K562 (cell line): ENCODE data around the gene LCN1. TPM values are rescaled to one million over a fixed set of nuclear protein-coding genes. Genes with fewer than 3 reads are reported as not detected.

ENCODE experiments used
- FOXK2 ChIP-seq, 2 experiments: fragments of 450-650 bp; IDR thresholded peaks in 1 of 2; conservative IDR thresholded peaks in 1 of 2; 2 replicates each; pipeline ENCODE4 v1.6.1; 2016; ENCODE audit warnings: low read depth in 2 of 2, mild to moderate bottlenecking in 1 of 2
- ZBTB1 ChIP-seq: sonication (generic); formaldehyde crosslinking; IDR thresholded peaks from 2 replicates; pipeline ENCODE4 v1.8.1; 2023; ENCODE audit warnings: missing genetic modification reagents, low read depth, mild to moderate bottlenecking, borderline replicate concordance
- ZFPM2 ChIP-seq: fragments of 250-450 bp; sonication (Bioruptor Pico); IDR thresholded peaks from 2 replicates; pipeline ENCODE4 v1.5.1; 2022; ENCODE audit warnings: mild to moderate bottlenecking
- ZNF699 ChIP-seq: fragments of 250-450 bp; sonication (Bioruptor Pico); IDR thresholded peaks from 2 replicates; pipeline ENCODE4 v1.8.0; 2021; ENCODE audit warnings: mild to moderate bottlenecking, moderate library complexity; ENCODE audit not compliant: insufficient replicate concordance
- ZNF77 ChIP-seq: fragments of 250-450 bp; sonication (Bioruptor Pico); IDR thresholded peaks from 2 replicates; pipeline ENCODE4 v1.5.0; 2020
- polyA plus RNA-seq, 8 experiments: library from polyadenylated mRNA; depleted of rRNA in 4 of 8; stranded (reverse) in 5 of 8; unstranded in 3 of 8; fragments of >200 nt; fragmentation: Nextera tagmentation in 2 of 8; fragmentation: Illumina TruSeq in 1 of 8; extraction: Ambion mirVana in 2 of 8; extraction: Trizol in 1 of 8; gene quantifications; 2 replicates each; pipeline versions ENCODE4 v1.2.1 to v1.2.3, GENCODE V29; 2011 to 2014; ENCODE audit warnings: inconsistent platforms in 1 of 8, missing spikeins in 1 of 8
- total RNA-seq, 7 experiments: library from RNA; depleted of rRNA in 6 of 7; stranded (reverse); fragments of >200 nt in 6 of 7; fragmentation: Illumina TruSeq in 2 of 7; extraction: Trizol in 2 of 7; gene quantifications; 2 replicates each; pipeline versions ENCODE4 v1.2.1 to v1.2.3, GENCODE V29; 2011 to 2021; ENCODE audit warnings: low replicate concordance in 1 of 7
- TF ChIP-seq, protein P1 (sequence below): fragments of 200-800 bp; sonication (Bioruptor generic); IDR thresholded peaks from 2 replicates; pipeline ENCODE4 v1.6.1; 2016; ENCODE audit warnings: missing genetic modification characterization, missing compliant biosample characterization

LCN1 gene
- total and polyA plus RNA-seq, 9 of the 15 experiments (the other 6 are each of a cell fraction or from before 2014, with no cell fraction given) = not detected

DNA sequence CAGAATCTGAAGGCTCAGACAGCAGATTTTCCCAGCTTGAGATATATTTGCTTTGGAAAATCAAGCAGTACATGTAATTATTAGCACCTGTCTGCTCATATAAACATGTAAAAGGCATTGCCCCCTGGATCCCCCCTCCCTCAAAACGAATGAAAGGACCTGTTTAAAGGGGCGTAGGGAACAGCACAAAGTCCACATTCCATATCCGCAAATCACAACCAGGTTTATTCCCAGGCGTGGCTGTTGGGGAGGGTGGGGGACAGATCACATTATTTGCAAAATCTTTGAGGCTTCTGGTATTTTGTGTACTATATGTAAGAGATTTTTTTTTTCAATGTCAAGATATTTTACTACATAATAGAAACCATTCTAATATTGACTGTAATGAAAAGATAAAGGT lies 29.5 kb upstream of the LCN1 start (continued):
- TF ChIP-seq, protein P1, sequence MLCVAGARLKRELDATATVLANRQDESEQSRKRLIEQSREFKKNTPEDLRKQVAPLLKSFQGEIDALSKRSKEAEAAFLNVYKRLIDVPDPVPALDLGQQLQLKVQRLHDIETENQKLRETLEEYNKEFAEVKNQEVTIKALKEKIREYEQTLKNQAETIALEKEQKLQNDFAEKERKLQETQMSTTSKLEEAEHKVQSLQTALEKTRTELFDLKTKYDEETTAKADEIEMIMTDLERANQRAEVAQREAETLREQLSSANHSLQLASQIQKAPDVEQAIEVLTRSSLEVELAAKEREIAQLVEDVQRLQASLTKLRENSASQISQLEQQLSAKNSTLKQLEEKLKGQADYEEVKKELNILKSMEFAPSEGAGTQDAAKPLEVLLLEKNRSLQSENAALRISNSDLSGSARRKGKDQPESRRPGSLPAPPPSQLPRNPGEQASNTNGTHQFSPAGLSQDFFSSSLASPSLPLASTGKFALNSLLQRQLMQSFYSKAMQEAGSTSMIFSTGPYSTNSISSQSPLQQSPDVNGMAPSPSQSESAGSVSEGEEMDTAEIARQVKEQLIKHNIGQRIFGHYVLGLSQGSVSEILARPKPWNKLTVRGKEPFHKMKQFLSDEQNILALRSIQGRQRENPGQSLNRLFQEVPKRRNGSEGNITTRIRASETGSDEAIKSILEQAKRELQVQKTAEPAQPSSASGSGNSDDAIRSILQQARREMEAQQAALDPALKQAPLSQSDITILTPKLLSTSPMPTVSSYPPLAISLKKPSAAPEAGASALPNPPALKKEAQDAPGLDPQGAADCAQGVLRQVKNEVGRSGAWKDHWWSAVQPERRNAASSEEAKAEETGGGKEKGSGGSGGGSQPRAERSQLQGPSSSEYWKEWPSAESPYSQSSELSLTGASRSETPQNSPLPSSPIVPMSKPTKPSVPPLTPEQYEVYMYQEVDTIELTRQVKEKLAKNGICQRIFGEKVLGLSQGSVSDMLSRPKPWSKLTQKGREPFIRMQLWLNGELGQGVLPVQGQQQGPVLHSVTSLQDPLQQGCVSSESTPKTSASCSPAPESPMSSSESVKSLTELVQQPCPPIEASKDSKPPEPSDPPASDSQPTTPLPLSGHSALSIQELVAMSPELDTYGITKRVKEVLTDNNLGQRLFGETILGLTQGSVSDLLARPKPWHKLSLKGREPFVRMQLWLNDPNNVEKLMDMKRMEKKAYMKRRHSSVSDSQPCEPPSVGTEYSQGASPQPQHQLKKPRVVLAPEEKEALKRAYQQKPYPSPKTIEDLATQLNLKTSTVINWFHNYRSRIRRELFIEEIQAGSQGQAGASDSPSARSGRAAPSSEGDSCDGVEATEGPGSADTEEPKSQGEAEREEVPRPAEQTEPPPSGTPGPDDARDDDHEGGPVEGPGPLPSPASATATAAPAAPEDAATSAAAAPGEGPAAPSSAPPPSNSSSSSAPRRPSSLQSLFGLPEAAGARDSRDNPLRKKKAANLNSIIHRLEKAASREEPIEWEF = no peak
- TF ChIP-seq ZNF699 (CRISPR knock-in tag) (no peak), ZBTB1 (no peak), ZNF77 (CRISPR knock-in tag) (no peak), FOXK2 (conservative IDR thresholded peaks at IDR 0.05 in 1 of 2, IDR thresholded peaks at IDR 0.05 in 1 of 2; ENCODE audit: low read depth in 2 of 2) (no peak), ZFPM2 (CRISPR knock-in tag) (no peak)
- TF ChIP-seq, all 486 proteins: peak for 0
